IMR-90 (cell line): ENCODE data around the gene NINJ2. TPM values are rescaled to one million over a fixed set of nuclear protein-coding genes. Genes with fewer than 3 reads are reported as not detected.

Experiments used
- ATAC-seq: fragments of 200-7000 bp; cut with Tn5 transposase; 2 replicates; pipeline ENCODE4 v1.9.1; 2020; ENCODE audit warnings: low read depth, mild to moderate bottlenecking, moderate library complexity
- BruUV-seq: library from RNA; stranded (reverse); fragments of 400-500 nt; replicated peaks from 2 replicates; lab custom pipeline; 2021; lab: Mats Ljungman, UMichigan
- CTCF ChIA-PET: fragments of 300-600 bp; formaldehyde crosslinking; extraction: SDS; loops from one replicate; lab custom pipeline; 2021; ENCODE audit warnings: antibody characterized with exemption; lab: Yijun Ruan, JAX
- POLR2A ChIA-PET: fragments of 300-600 bp; sonication (Branson Sonifier 250); formaldehyde crosslinking; loops from one replicate; lab custom pipeline; 2022; ENCODE audit warnings: antibody characterized with exemption; ENCODE audit not compliant: unreplicated experiment; lab: Charles Lee
- DNase-seq: peaks from one replicate; pipeline ENCODE4 v3.0.0; 2013
- H2AFZ ChIP-seq: replicated peaks from 2 replicates; pipeline ENCODE3; 2013; ENCODE audit warnings: low read length, mild to moderate bottlenecking; ENCODE audit not compliant: poor library complexity
- H2AK5ac ChIP-seq: 2 replicates; pipeline ENCODE4 v1.6.1; 2013; ENCODE audit warnings: low read depth, low read length, inconsistent platforms
- H2AK9ac ChIP-seq: replicated peaks from 2 replicates; pipeline ENCODE3; 2013; ENCODE audit warnings: mild to moderate bottlenecking, low read depth, low read length, moderate library complexity; ENCODE audit not compliant: poor library complexity
- H2BK120ac ChIP-seq: 2 replicates; pipeline ENCODE4 v1.6.1; 2013; ENCODE audit warnings: low read depth, low read length, inconsistent platforms
- H2BK15ac ChIP-seq: 3 replicates; pipeline ENCODE4 v1.6.1; 2013; ENCODE audit warnings: low read depth, low read length, inconsistent platforms
- H2BK20ac ChIP-seq: 2 replicates; pipeline ENCODE4 v1.6.1; 2013; ENCODE audit warnings: low read depth, mild to moderate bottlenecking, inconsistent platforms, low read length, moderate library complexity
- H2BK5ac ChIP-seq: 2 replicates; pipeline ENCODE4 v1.6.1; 2013; ENCODE audit warnings: mild to moderate bottlenecking, low read depth, low read length, inconsistent platforms; ENCODE audit not compliant: poor library complexity, severe bottlenecking
- H3K14ac ChIP-seq: replicated peaks from 2 replicates; pipeline ENCODE4 v1.6.1; 2013; ENCODE audit warnings: low read depth, low read length, inconsistent platforms
- H3K18ac ChIP-seq: 2 replicates; pipeline ENCODE4 v1.6.1; 2013; ENCODE audit warnings: low read depth, low read length, control low read depth
- H3K23ac ChIP-seq: 2 replicates; pipeline ENCODE4 v1.6.1; 2013; ENCODE audit warnings: low read depth, low read length, inconsistent platforms
- H3K27ac ChIP-seq: 2 replicates; pipeline ENCODE4 v1.5.1; 2013; ENCODE audit warnings: mild to moderate bottlenecking, control low read depth, low read length; ENCODE audit not compliant: insufficient read depth
- H3K27me3 ChIP-seq: 2 replicates; pipeline ENCODE4 v1.6.1; 2013; ENCODE audit warnings: low read length; ENCODE audit not compliant: control insufficient read depth, insufficient read depth
- H3K36me3 ChIP-seq: 2 replicates; pipeline ENCODE4 v1.6.1; 2013; ENCODE audit warnings: low read length, mixed read lengths; ENCODE audit not compliant: control insufficient read depth, insufficient read depth
- H3K4ac ChIP-seq: 2 replicates; pipeline ENCODE4 v1.6.1; 2013; ENCODE audit warnings: low read depth, low read length, inconsistent platforms
- H3K4me1 ChIP-seq: 2 replicates; pipeline ENCODE4 v1.6.1; 2013; ENCODE audit warnings: low read length, mixed read lengths; ENCODE audit not compliant: control insufficient read depth, insufficient read depth
- H3K4me2 ChIP-seq: 2 replicates; pipeline ENCODE4 v1.6.1; 2013; ENCODE audit warnings: low read depth, mild to moderate bottlenecking, control low read depth, low read length, moderate library complexity
- H3K4me3 ChIP-seq: 2 replicates; pipeline ENCODE4 v1.5.1; 2013; ENCODE audit warnings: low read depth, mild to moderate bottlenecking, control low read depth, low read length, moderate library complexity; ENCODE audit not compliant: insufficient read depth
- H3K56ac ChIP-seq: 2 replicates; pipeline ENCODE4 v1.6.1; 2013; ENCODE audit warnings: low read length, inconsistent platforms; ENCODE audit not compliant: insufficient read depth; ENCODE audit errors: extremely low read depth
- H3K79me1 ChIP-seq, 2 experiments: 2 replicates each; pipeline ENCODE4 v1.6.1; 2013; ENCODE audit warnings: low read length in 2 of 2, inconsistent platforms in 1 of 2, low read depth in 1 of 2
- H3K9ac ChIP-seq: 2 replicates; pipeline ENCODE4 v1.6.1; 2013; ENCODE audit warnings: low read depth, low read length, control low read depth
- H3K9me1 ChIP-seq: 2 replicates; pipeline ENCODE4 v1.6.1; 2013; ENCODE audit warnings: low read length, inconsistent platforms; ENCODE audit not compliant: insufficient read depth
- H3K9me3 ChIP-seq: 2 replicates; pipeline ENCODE4 v1.6.1; 2013; ENCODE audit warnings: low read length; ENCODE audit not compliant: control insufficient read depth, insufficient read depth
- H4K20me1 ChIP-seq: 2 replicates; pipeline ENCODE4 v1.6.1; 2013; ENCODE audit warnings: low read length, inconsistent platforms; ENCODE audit not compliant: insufficient read depth
- H4K5ac ChIP-seq: 2 replicates; pipeline ENCODE4 v1.6.1; 2013; ENCODE audit warnings: mild to moderate bottlenecking, low read depth, low read length, control low read depth
- H4K8ac ChIP-seq, 2 experiments: 2 replicates each; pipeline ENCODE4 v1.6.1; 2013; ENCODE audit warnings: low read depth in 2 of 2, low read length in 2 of 2, control low read depth in 1 of 2, inconsistent platforms in 1 of 2
- H4K91ac ChIP-seq: 2 replicates; pipeline ENCODE4 v1.6.1; 2013; ENCODE audit warnings: low read depth, low read length, inconsistent platforms; ENCODE audit not compliant: insufficient read depth
- BHLHE40 ChIP-seq: fragments of 150-350 bp; IDR thresholded peaks from 2 replicates; pipeline ENCODE4 v1.6.1; 2016; ENCODE audit warnings: mild to moderate bottlenecking, low read depth, low read length
- CHD1 ChIP-seq: IDR thresholded peaks from 2 replicates; pipeline ENCODE4 v1.6.1; 2012; ENCODE audit warnings: low read depth, low read length, improper control_type of control experiment
- MXI1 ChIP-seq: IDR thresholded peaks from 2 replicates; pipeline ENCODE4 v1.6.1; 2012; ENCODE audit warnings: low read depth, mild to moderate bottlenecking, low read length, moderate library complexity, borderline replicate concordance
- POLR2A ChIP-seq: IDR thresholded peaks from 2 replicates; pipeline ENCODE4 v1.6.1; 2012; ENCODE audit warnings: mild to moderate bottlenecking, low read depth, low read length
- SMC3 ChIP-seq: fragments of 150-350 bp; IDR thresholded peaks from 2 replicates; pipeline ENCODE4 v1.6.1; 2016; ENCODE audit warnings: low read depth, mild to moderate bottlenecking, antibody characterized with exemption, low read length, moderate library complexity
- WGBS, 2 experiments: methylation state at CpG; one replicate each; pipeline versions ENCODE4 v1.1.5 to v1.1.7; 2013; ENCODE audit warnings: missing lambda C conversion rate in 2 of 2; ENCODE audit not compliant: insufficient read length in 1 of 2; ENCODE audit errors: extremely low coverage in 2 of 2; 5-methylcytosine and 5-hydroxymethylcytosine counted together
- dilution Hi-C: fragments of 300-500 bp; cut with HindIII; formaldehyde crosslinking; loops from one replicate; pipeline ENCODE4 v1.14.3; 2018; ENCODE audit warnings: low sequenced_read_pairs; ENCODE audit not compliant: unreplicated experiment
- in situ Hi-C: fragments of 300-500 bp; cut with MboI; formaldehyde crosslinking; loops from 3 replicates; pipeline ENCODE4 v1.14.3; 2019; ENCODE audit warnings: low sequenced_read_pairs, inconsistent platforms, mixed read lengths
- intact Hi-C: fragments of 100-400 bp; cut with micrococcal nuclease; formaldehyde crosslinking; loops from 2 replicates; pipeline ENCODE4 v1.10.0; 2022
- polyA plus RNA-seq, 3 experiments: library from polyadenylated mRNA; depleted of rRNA; stranded (reverse); fragments of >200 nt; gene quantifications; 2 replicates each; pipeline ENCODE4 v1.2.3, GENCODE V29; 2012; ENCODE audit warnings: low replicate concordance in 1 of 3
- total RNA-seq: library from RNA; depleted of rRNA; stranded (reverse); fragments of >200 nt; gene quantifications from 2 replicates; pipeline ENCODE4 v1.2.3, GENCODE V29; 2012
- TF ChIP-seq, protein P1 (sequence below): fragments of 150-350 bp; IDR thresholded peaks from 2 replicates; pipeline ENCODE4 v1.6.1; 2017; ENCODE audit warnings: mild to moderate bottlenecking, antibody characterized with exemption, low read length, low read depth
- TF ChIP-seq, protein P2 (sequence below): conservative IDR thresholded peaks from 2 replicates; pipeline ENCODE4 v1.5.1; 2012; ENCODE audit warnings: mild to moderate bottlenecking, low read depth, low read length, improper control_type of control experiment
- TF ChIP-seq, protein P3 (sequence below): fragments of 150-350 bp; IDR thresholded peaks from 2 replicates; pipeline ENCODE4 v1.6.1; 2016; ENCODE audit warnings: low read depth, mild to moderate bottlenecking, low read length, moderate library complexity, borderline replicate concordance

Gene NINJ2
- total and polyA plus RNA-seq, 2 of the 4 experiments (the other 2 are of a cell fraction), result not detected

DNA sequence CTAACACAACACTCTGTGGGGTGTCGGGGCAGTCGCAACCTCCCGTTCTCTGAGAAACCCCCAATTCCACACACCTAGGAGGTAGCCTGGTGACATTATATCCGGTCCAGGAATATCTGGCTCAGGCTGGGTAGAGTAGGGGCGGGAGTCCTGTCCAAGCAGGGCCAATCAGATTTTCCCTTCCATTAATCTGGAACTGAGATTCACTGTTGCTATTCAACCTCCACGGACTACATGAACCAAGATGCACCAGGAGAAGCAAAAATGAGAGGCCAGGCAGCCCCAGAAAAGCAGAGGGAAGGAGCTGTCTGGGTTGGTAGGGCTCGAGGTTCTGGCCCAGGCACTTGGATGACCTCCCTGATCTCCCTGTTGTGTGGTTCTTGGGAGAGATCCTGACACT is 51.0 kb downstream of the NINJ2 start:
- BruUV-seq, result no TSS peak
- no peak overlapping the region for H2AK5ac ChIP-seq
- H3K23ac ChIP-seq, result no peak overlapping the region
- intact Hi-C loops (no loop called here), dilution Hi-C loops (no loop called here), in situ Hi-C loops (no loop called here)
- no peaks in the 10 kb centered on the region for H3K36me3 ChIP-seq
- no peak overlapping the region for H2AK9ac ChIP-seq
- POLR2A ChIA-PET, result no interaction called here
- no peak overlapping the region for H2BK120ac ChIP-seq
- H3K27ac ChIP-seq, result no peak overlapping the region
- TF ChIP-seq SMC3 (no peak), MXI1 (no peak), BHLHE40 (no peak), POLR2A (no peak), CHD1 (no peak)
- TF ChIP-seq, protein P1, sequence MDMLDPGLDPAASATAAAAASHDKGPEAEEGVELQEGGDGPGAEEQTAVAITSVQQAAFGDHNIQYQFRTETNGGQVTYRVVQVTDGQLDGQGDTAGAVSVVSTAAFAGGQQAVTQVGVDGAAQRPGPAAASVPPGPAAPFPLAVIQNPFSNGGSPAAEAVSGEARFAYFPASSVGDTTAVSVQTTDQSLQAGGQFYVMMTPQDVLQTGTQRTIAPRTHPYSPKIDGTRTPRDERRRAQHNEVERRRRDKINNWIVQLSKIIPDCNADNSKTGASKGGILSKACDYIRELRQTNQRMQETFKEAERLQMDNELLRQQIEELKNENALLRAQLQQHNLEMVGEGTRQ, result no peak
- TF ChIP-seq, protein P2, sequence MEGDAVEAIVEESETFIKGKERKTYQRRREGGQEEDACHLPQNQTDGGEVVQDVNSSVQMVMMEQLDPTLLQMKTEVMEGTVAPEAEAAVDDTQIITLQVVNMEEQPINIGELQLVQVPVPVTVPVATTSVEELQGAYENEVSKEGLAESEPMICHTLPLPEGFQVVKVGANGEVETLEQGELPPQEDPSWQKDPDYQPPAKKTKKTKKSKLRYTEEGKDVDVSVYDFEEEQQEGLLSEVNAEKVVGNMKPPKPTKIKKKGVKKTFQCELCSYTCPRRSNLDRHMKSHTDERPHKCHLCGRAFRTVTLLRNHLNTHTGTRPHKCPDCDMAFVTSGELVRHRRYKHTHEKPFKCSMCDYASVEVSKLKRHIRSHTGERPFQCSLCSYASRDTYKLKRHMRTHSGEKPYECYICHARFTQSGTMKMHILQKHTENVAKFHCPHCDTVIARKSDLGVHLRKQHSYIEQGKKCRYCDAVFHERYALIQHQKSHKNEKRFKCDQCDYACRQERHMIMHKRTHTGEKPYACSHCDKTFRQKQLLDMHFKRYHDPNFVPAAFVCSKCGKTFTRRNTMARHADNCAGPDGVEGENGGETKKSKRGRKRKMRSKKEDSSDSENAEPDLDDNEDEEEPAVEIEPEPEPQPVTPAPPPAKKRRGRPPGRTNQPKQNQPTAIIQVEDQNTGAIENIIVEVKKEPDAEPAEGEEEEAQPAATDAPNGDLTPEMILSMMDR, result no peak
- TF ChIP-seq, protein P3, sequence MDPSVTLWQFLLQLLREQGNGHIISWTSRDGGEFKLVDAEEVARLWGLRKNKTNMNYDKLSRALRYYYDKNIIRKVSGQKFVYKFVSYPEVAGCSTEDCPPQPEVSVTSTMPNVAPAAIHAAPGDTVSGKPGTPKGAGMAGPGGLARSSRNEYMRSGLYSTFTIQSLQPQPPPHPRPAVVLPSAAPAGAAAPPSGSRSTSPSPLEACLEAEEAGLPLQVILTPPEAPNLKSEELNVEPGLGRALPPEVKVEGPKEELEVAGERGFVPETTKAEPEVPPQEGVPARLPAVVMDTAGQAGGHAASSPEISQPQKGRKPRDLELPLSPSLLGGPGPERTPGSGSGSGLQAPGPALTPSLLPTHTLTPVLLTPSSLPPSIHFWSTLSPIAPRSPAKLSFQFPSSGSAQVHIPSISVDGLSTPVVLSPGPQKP, result no peak
- H2BK15ac ChIP-seq, result no peak overlapping the region
- H2AFZ ChIP-seq, result no peak overlapping the region
- no peak for ATAC-seq
- no peak overlapping the region for H3K4ac ChIP-seq
- no peaks in the 10 kb centered on the region for H4K20me1 ChIP-seq
- no peak overlapping the region for H4K5ac ChIP-seq
- H3K4me3 ChIP-seq, result no peak overlapping the region
- DNase-seq, result no peak
- H2BK5ac ChIP-seq, result no peak overlapping the region
- H3K9me3 ChIP-seq, result no peaks in the 10 kb centered on the region
- H3K18ac ChIP-seq, result no peak overlapping the region
- WGBS, 2 experiments, result no CpG with 5 or more reads among the region's 7 CpGs
- no peak overlapping the region for H4K8ac ChIP-seq
- H3K27me3 ChIP-seq, result peaks cover 15% of the 10 kb centered on the region
- H3K9me1 ChIP-seq, result peaks cover 6% of the 10 kb centered on the region
- no peak overlapping the region for H3K4me2 ChIP-seq
- no peak overlapping the region for H3K9ac ChIP-seq
- H3K4me1 ChIP-seq, result peaks cover 4% of the 10 kb centered on the region
- H2BK20ac ChIP-seq, result no peak overlapping the region
- no peak overlapping the region for H3K14ac ChIP-seq
- H4K91ac ChIP-seq, result no peak overlapping the region
- H3K79me1 ChIP-seq, result no peaks in the 10 kb centered on the region
- no peak overlapping the region for H3K56ac ChIP-seq
- CTCF ChIA-PET, result no interaction called here
